Measurements from ENCODE around the gene MRPL28.

DNA sequence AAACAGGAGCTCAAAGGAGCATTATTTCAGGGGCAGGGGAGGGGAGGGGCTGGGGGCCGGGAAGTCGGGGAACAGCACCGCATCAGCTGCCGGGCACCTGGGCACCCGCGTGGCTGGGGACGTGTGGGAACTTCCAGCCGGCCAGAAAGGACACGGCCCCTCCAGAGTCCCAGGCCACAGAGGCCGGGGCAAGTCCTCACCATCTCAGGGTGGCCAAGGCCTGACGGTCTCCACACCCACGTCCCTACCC lies 10.3 kb upstream of the MRPL28 start:
- TF ChIP-seq CTCF (IDR thresholded peaks at IDR 0.05; ENCODE audit: extremely low read depth in 1 of 2, insufficient read depth in 1 of 2, low read depth in 1 of 2, low read length in 2 of 2) (no peak), POLR2A (IDR thresholded peaks at IDR 0.05; ENCODE audit: low read depth, low read length) (no peak)

All from endothelial cell of umbilical vein (primary cell).